ENCODE data around the gene GNG7.

Gene GNG7

GRCh38 chr19:2477141-2477710 is 225.3 kb downstream of the GNG7 start:
- H3K4me3 ChIP-seq (ENCODE audit: severe bottlenecking), result peak overlapping the region; percentile 89
- H3K9me3 ChIP-seq (ENCODE audit: severe bottlenecking), result no peaks in the 10 kb centered on the region

DNA sequence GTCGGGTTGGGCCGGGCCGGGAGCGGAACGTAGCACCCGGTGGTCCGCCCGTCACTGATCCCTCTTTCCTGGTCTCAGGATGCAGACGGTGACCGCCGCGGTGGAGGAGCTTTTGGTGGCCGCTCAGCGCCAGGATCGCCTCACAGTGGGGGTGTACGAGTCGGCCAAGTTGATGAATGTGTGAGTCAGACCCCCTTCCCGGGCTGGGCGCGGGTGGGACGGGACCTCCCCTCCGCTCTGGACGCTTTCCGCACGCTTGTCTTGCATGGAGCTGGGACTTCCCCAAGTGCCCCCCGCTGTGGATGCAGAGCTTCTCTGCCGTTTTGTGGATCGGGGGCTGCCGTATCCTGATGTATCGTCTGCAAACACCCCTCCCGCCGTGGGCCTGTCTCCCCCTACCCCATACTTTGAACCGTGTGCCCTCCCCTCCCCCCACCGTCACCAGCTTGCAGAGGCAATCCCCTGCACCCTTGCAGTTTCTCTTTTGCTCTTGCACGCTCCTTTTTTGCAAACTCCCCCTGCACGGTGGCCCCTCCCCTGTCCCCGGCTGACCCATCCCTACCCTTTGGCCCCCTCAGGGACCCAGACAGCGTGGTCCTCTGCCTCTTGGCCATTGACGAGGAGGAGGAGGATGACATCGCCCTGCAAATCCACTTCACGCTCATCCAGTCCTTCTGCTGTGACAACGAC is 225.9 kb downstream of the GNG7 start:
- Histone ChIP-seq H3K4me1 (ENCODE audit: insufficient read depth, poor library complexity, severe bottlenecking) (no peaks in the 10 kb centered on the region), H3K9me3 (ENCODE audit: severe bottlenecking) (no peaks in the 10 kb centered on the region), H3K4me3 (ENCODE audit: severe bottlenecking) (peak overlapping the region; percentile 89), H3K36me3 (ENCODE audit: low read depth) (peaks cover 23% of the 10 kb centered on the region), H3K27ac (ENCODE audit: poor library complexity, severe bottlenecking) (peak overlapping the region; percentile 76), H3K27me3 (ENCODE audit: insufficient read depth, poor library complexity, severe bottlenecking) (no peaks in the 10 kb centered on the region)
- DNase-seq (ENCODE audit: low spot score), result no peak
- no peak for TF ChIP-seq CTCF (IDR thresholded peaks at IDR 0.05; ENCODE audit: poor library complexity, severe bottlenecking)
- no peak for ATAC-seq (ENCODE audit: low read depth)

More at GRCh38 chr19:2477141-2477710, 225.3 kb downstream of the GNG7 start:
- ATAC-seq (ENCODE audit: low read depth) (peak; percentile 43), DNase-seq (ENCODE audit: low spot score) (no peak)
- Histone ChIP-seq H3K27ac (ENCODE audit: poor library complexity, severe bottlenecking) (peak overlapping the region; percentile 76), H3K4me1 (ENCODE audit: insufficient read depth, poor library complexity, severe bottlenecking) (no peaks in the 10 kb centered on the region), H3K27me3 (ENCODE audit: insufficient read depth, poor library complexity, severe bottlenecking) (no peaks in the 10 kb centered on the region), H3K36me3 (ENCODE audit: low read depth) (peaks cover 23% of the 10 kb centered on the region)
- TF ChIP-seq CTCF (IDR thresholded peaks at IDR 0.05; ENCODE audit: poor library complexity, severe bottlenecking), result no peak

DNA sequence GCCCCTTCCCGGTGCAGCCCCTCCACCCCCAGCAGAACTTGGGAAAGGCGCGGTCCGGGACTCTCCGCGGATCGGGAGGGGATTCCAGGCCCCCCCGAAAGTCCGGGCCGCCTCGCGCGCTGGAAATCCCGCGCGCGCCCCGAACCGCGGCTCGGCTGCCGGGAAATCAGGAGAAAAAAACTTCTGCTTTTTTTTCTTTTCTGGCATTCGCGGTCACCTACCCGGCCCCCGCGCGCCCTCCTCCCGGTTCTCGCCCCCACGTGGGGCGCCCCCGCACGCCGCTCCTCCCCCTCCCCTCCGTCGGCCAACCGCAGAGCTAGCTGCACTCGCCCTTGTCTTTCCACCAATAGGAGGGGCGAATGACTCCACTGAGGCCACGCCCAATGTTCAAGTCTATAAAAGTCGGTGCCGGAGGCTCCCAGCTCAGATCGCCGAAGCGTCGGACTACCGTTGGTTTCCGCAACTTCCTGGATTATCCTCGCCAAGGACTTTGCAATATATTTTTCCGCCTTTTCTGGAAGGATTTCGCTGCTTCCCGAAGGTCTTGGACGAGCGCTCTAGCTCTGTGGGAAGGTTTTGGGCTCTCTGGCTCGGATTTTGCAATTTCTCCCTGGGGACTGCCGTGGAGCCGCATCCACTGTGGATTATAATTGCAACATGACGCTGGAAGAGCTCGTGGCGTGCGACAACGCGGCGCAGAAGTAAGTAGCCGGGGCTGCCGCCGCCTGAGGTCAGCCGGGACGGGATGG is 226.6 kb downstream of the GNG7 start, which contains the start of gene GADD45B:
Gene GADD45B (plus strand): TSS at position 426 of the 749 bp plus-strand sequence. CDS start 232 bp downstream, at position 658.
- H3K36me3 ChIP-seq (ENCODE audit: low read depth), result peaks cover 23% of the 10 kb centered on the region
- no peaks in the 10 kb centered on the region for H3K27me3 ChIP-seq (ENCODE audit: insufficient read depth, poor library complexity, severe bottlenecking)
- H3K27ac ChIP-seq (ENCODE audit: poor library complexity, severe bottlenecking), result peak within 1 kb of the TSS; percentile 76
- H3K4me3 ChIP-seq (ENCODE audit: severe bottlenecking), result peak within 1 kb of the TSS; percentile 89
- H3K9me3 ChIP-seq (ENCODE audit: severe bottlenecking), result no peaks in the 10 kb centered on the region
- ATAC-seq (ENCODE audit: low read depth) (peak; percentile 36), DNase-seq (ENCODE audit: low spot score) (peak; percentile 95)
- H3K4me1 ChIP-seq (ENCODE audit: insufficient read depth, poor library complexity, severe bottlenecking), result no peaks in the 10 kb centered on the region
- no peak for TF ChIP-seq CTCF (IDR thresholded peaks at IDR 0.05; ENCODE audit: poor library complexity, severe bottlenecking)

GRCh38 chr19:2475018-2475701 is 227.3 kb downstream of the GNG7 start:
- Histone ChIP-seq H3K9me3 (ENCODE audit: severe bottlenecking) (no peaks in the 10 kb centered on the region), H3K36me3 (ENCODE audit: low read depth) (peaks cover 23% of the 10 kb centered on the region), H3K4me1 (ENCODE audit: insufficient read depth, poor library complexity, severe bottlenecking) (no peaks in the 10 kb centered on the region), H3K27ac (ENCODE audit: poor library complexity, severe bottlenecking) (peak overlapping the region; percentile 76), H3K27me3 (ENCODE audit: insufficient read depth, poor library complexity, severe bottlenecking) (no peaks in the 10 kb centered on the region), H3K4me3 (ENCODE audit: severe bottlenecking) (peak overlapping the region; percentile 89)
- ATAC-seq (ENCODE audit: low read depth) (peak; percentile 36), DNase-seq (ENCODE audit: low spot score) (no peak)
- TF ChIP-seq CTCF (IDR thresholded peaks at IDR 0.05; ENCODE audit: poor library complexity, severe bottlenecking), result no peak
